ENCODE measurements around the gene MPV17L. TPM values are rescaled to one million over a fixed set of nuclear protein-coding genes. Genes with fewer than 3 reads are reported as not detected.

Gene MPV17L
- polyA plus RNA-seq, 1 of the 3 experiments (the other 2 are of a cell fraction): 0.43 TPM

GRCh38 chr16:15460601-15461000 lies 65.0 kb downstream of the MPV17L start:
- 98% methylated on average over 3 of the region's 3 CpGs for WGBS (ENCODE audit: low lambda C conversion rate)
- H3K4me2 ChIP-seq: no peak overlapping the region
- peaks cover 4% of the 10 kb centered on the region; the same call in 1 of the 2 replicates for H4K20me1 ChIP-seq (ENCODE audit: insufficient read depth)
- no peak for DNase-seq
- H3K27me3 ChIP-seq (ENCODE audit: insufficient read depth): no peaks in the 10 kb centered on the region
- H3F3A ChIP-seq (replicated peaks; ENCODE audit: insufficient read depth): no peaks in the 10 kb centered on the region
- TF ChIP-seq EP300 (IDR thresholded peaks at IDR 0.05; ENCODE audit: borderline replicate concordance in 1 of 2, low read depth in 1 of 2, low read length in 1 of 2): no peak
- no peak for TF ChIP-seq REST (IDR thresholded peaks at IDR 0.05; ENCODE audit: low read depth, low read length)
- TF ChIP-seq FOXJ3 (CRISPR knock-in tag; IDR thresholded peaks at IDR 0.05): no peak
- no peak for TF ChIP-seq SMC3 (IDR thresholded peaks at IDR 0.05; ENCODE audit: low read depth, low read length)
- no peak for TF ChIP-seq IRF3 (IDR thresholded peaks at IDR 0.05; ENCODE audit: low read depth, low read length)
- TF ChIP-seq GATA2 (CRISPR knock-in tag; IDR thresholded peaks at IDR 0.05): no peak
- TF ChIP-seq TEAD4 (IDR thresholded peaks at IDR 0.05; ENCODE audit: borderline replicate concordance, insufficient read depth): no peak
- no peak for TF ChIP-seq RCOR1 (IDR thresholded peaks at IDR 0.05; ENCODE audit: low read length)
- no peak for TF ChIP-seq POLR2AphosphoS5 (IDR thresholded peaks at IDR 0.05; ENCODE audit: low read depth, low read length)
- TF ChIP-seq RAD21 (IDR thresholded peaks at IDR 0.05; ENCODE audit: low read length): no peak
- no peak for TF ChIP-seq TCF12 (IDR thresholded peaks at IDR 0.05)
- H2AFZ ChIP-seq (ENCODE audit: low read depth): no peak overlapping the region
- no peaks in the 10 kb centered on the region for H3K9me3 ChIP-seq
- CTCF ChIA-PET: no interaction called here
- H3K27ac ChIP-seq (ENCODE audit: low read depth in 2 of 2, low read length in 1 of 2): no peak overlapping the region
- peaks cover 14% of the 10 kb centered on the region; the same call in 1 of the 2 replicates for H3K79me2 ChIP-seq (ENCODE audit: insufficient read depth)
- no peaks in the 10 kb centered on the region for H3K36me3 ChIP-seq (replicated peaks in 1 of 2; ENCODE audit: control insufficient read depth in 1 of 2, insufficient read depth in 2 of 2, low read length in 1 of 2)
- no peaks in the 10 kb centered on the region for H3K9me2 ChIP-seq
- 0 out of 4 replicates have a peak, but pooled peaks cover 0 to 5% of the 10 kb centered on the region in 2 experiments for H3K4me1 ChIP-seq (ENCODE audit: control insufficient read depth in 1 of 2, insufficient read depth in 2 of 2, low read depth in 1 of 2, low read length in 1 of 2)
- POLR2A ChIA-PET: no interaction called here
- H3K4me3 ChIP-seq (ENCODE audit: low read depth in 2 of 2, low read length in 1 of 2): no peak overlapping the region
- no peak overlapping the region for H3K9ac ChIP-seq

- Histone ChIP-seq H4K20me1 (ENCODE audit: insufficient read depth) (peaks cover 4% of the 10 kb centered on the region; the same call in 1 of the 2 replicates), H2AFZ (ENCODE audit: low read depth) (no peak overlapping the region), H3K9me2 (no peaks in the 10 kb centered on the region), H3F3A (replicated peaks; ENCODE audit: insufficient read depth) (no peaks in the 10 kb centered on the region), H3K4me2 (no peak overlapping the region), H3K4me1 (ENCODE audit: control insufficient read depth in 1 of 2, insufficient read depth in 2 of 2, low read depth in 1 of 2, low read length in 1 of 2) (0 out of 4 replicates have a peak, but pooled peaks cover 0 to 5% of the 10 kb centered on the region in 2 experiments), H3K27ac (ENCODE audit: low read depth in 2 of 2, low read length in 1 of 2) (no peak overlapping the region), H3K9me3 (no peaks in the 10 kb centered on the region), H3K9ac (no peak overlapping the region), H3K79me2 (ENCODE audit: insufficient read depth) (peaks cover 14% of the 10 kb centered on the region; the same call in 1 of the 2 replicates), H3K27me3 (ENCODE audit: insufficient read depth) (no peaks in the 10 kb centered on the region), H3K4me3 (ENCODE audit: low read depth in 2 of 2, low read length in 1 of 2) (no peak overlapping the region), H3K36me3 (replicated peaks in 1 of 2; ENCODE audit: control insufficient read depth in 1 of 2, insufficient read depth in 2 of 2, low read length in 1 of 2) (no peaks in the 10 kb centered on the region)
- POLR2A ChIA-PET: no interaction called here
- CTCF ChIA-PET: interaction anchor here (1.5 kb wide), 1 partner anchor 90 kb away, joined by 5 read pairs; no protein-coding TSS in a partner anchor
- DNase-seq: no peak
- WGBS (ENCODE audit: low lambda C conversion rate): 94% methylated on average over 6 of the region's 6 CpGs
- TF ChIP-seq CHD2 (IDR thresholded peaks at IDR 0.05; ENCODE audit: low read length, partially characterized antibody): no peak
- no peak for TF ChIP-seq CTCF (IDR thresholded peaks at IDR 0.05)
- TF ChIP-seq PBX3 (IDR thresholded peaks at IDR 0.05): no peak
- no peak for TF ChIP-seq USF2 (IDR thresholded peaks at IDR 0.05; ENCODE audit: borderline replicate concordance, low read depth, low read length)
- no peak for TF ChIP-seq RXRA (IDR thresholded peaks at IDR 0.05; ENCODE audit: borderline replicate concordance, low read depth)
- no peak for TF ChIP-seq MXI1 (IDR thresholded peaks at IDR 0.05; ENCODE audit: low read depth, low read length)
- no peak for TF ChIP-seq MAX (IDR thresholded peaks at IDR 0.05; ENCODE audit: low read depth)
These were observed 65.8 kb downstream of the MPV17L start for GRCh38 chr16:15461376-15461775.

All from SK-N-SH (cell line).